ENCODE measurements around the gene RBM38.

DNA sequence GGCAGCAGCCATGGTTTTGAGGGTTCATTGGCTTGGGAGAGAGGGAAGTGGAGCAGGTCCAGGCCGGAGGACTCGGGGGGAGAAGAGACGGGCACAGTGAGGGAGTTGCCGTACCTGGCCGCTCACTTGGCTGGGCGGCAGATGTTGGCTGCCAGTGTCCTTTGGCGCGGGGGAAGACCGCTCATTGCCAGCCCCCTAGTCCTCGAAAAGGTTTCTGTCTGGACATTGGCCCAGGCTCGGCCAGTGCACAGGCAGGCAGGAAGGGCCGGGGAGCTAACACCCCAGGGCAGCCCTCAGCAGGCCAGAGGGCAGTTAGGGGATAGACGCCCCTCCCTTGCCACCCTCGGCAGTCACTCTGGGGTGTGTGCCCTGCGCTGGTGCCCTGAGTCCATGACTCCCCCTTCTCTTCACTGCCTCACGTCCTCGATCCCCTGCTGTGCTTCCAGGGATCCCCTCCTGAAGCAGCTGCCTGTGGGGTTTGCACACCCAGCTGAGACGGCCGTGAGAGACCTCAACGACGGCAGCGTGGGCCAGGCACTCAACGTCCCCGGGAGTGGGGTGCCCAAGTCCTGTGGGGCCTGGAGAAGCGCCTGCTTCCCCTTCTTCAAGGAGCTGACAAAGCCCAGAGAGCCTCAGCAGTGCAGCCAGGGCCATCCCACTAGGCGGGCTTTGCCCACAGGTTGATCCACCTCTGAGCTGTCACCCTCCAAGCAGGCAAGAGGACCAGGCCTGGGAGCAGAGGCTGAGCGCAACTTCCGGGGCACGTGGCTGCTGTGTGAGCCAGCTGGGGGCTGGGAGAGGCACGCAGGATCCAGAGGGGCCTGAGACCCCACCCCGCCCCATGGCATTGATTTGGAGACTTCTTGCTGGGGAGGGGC lies 20.4 kb downstream of the RBM38 start:
- TF ChIP-seq, protein P1, sequence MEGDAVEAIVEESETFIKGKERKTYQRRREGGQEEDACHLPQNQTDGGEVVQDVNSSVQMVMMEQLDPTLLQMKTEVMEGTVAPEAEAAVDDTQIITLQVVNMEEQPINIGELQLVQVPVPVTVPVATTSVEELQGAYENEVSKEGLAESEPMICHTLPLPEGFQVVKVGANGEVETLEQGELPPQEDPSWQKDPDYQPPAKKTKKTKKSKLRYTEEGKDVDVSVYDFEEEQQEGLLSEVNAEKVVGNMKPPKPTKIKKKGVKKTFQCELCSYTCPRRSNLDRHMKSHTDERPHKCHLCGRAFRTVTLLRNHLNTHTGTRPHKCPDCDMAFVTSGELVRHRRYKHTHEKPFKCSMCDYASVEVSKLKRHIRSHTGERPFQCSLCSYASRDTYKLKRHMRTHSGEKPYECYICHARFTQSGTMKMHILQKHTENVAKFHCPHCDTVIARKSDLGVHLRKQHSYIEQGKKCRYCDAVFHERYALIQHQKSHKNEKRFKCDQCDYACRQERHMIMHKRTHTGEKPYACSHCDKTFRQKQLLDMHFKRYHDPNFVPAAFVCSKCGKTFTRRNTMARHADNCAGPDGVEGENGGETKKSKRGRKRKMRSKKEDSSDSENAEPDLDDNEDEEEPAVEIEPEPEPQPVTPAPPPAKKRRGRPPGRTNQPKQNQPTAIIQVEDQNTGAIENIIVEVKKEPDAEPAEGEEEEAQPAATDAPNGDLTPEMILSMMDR (conservative IDR thresholded peaks at IDR 0.05; ENCODE audit: low read depth, low read length): no peak
- no peak for TF ChIP-seq EZH2 (IDR thresholded peaks at IDR 0.05; ENCODE audit: borderline replicate concordance, low read depth, low read length, poor library complexity, severe bottlenecking)

Data from A673 (cell line).